ENCODE results near the gene PA2G4. TPM values are rescaled to one million over a fixed set of nuclear protein-coding genes. Genes with fewer than 3 reads are reported as not detected.

PA2G4 gene
- total RNA-seq, 1 experiment from 2014 or later = 451 TPM

- in situ Hi-C loops (cut with HindIII; ENCODE audit: low sequenced_read_pairs) = no loop called here
- DNase-seq (ENCODE audit: low spot score) = no peak
Measured at GRCh38 chr12:56160894-56161689, 56.7 kb downstream of the PA2G4 start.

DNA sequence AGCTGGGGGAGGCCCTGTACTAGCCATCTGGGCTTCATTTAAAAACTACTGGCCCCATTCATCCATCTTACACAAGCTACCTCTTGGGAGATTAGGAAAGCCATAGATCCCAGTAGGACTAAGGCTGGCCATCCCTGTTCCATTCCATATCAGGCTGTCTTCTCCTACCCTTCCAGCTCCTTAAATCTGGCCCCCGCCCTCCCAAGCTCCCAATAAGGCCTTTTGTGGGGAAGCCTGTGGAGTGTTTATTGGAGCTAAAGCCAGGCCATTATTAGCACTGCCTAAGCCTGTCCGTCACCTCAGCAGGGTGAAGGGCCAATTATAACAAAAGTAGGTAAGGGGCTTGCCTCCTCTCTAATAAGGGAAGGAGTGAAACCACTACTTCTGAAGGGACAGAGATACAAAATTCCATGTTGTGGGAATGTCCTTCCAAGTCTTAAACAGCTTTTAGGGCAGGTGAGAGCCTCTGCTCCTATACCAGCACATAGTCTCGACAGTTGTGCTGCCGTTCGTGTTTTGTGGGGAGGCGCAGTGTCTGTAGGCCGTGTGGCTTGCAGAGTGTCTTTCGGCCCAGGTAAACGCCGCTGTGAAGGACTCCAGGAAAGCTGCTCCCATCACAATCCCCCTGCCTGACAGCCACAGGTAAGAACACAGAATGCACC is 57.5 kb downstream of the PA2G4 start:
- in situ Hi-C loops (cut with HindIII; ENCODE audit: low sequenced_read_pairs) = no loop called here
- DNase-seq (ENCODE audit: low spot score) = no peak

GRCh38 chr12:56162468-56163290 is 58.3 kb downstream of the PA2G4 start:
- in situ Hi-C loops (cut with HindIII; ENCODE audit: low sequenced_read_pairs) = no loop called here
- no peak for DNase-seq (ENCODE audit: low spot score)

Other genes starting within 250 kb of the PA2G4 start
- 93.9 and 119 TPM in 2 replicates for gene PYM1, start 176.7 kb upstream of the PA2G4 start, total RNA-seq (2014; rRNA removed; shearing (Covaris generic))
- gene DGKA, start 173.4 kb upstream of the PA2G4 start, total RNA-seq (2014; rRNA removed; shearing (Covaris generic)) = 3.6 and 9.7 TPM in 2 replicates
- 22.2 and 27.9 TPM in 2 replicates for gene PMEL, start 138.5 kb upstream of the PA2G4 start, total RNA-seq (2014; rRNA removed; shearing (Covaris generic))
- gene CDK2, start 137.7 kb upstream of the PA2G4 start, total RNA-seq (2014; rRNA removed; shearing (Covaris generic)) = 44.7 and 52.3 TPM in 2 replicates
- gene RAB5B, start 130.5 kb upstream of the PA2G4 start, total RNA-seq (2014; rRNA removed; shearing (Covaris generic)) = 16.9 and 22.1 TPM in 2 replicates
- 39.8 and 50.2 TPM in 2 replicates for gene SUOX, start 107.3 kb upstream of the PA2G4 start, total RNA-seq (2014; rRNA removed; shearing (Covaris generic))
- 0.54 and 4.4 TPM in 2 replicates for gene IKZF4, start 83.5 kb upstream of the PA2G4 start, total RNA-seq (2014; rRNA removed; shearing (Covaris generic))
- 1,383 and 1,581 TPM in 2 replicates for gene RPS26, start 62.6 kb upstream of the PA2G4 start, total RNA-seq (2014; rRNA removed; shearing (Covaris generic))
- gene ERBB3, start 24.4 kb upstream of the PA2G4 start, total RNA-seq (2014; rRNA removed; shearing (Covaris generic)) = 4.3 and 17.4 TPM in 2 replicates
- 3,225 and 5,126 TPM in 2 replicates for gene RPL41, start 12.1 kb downstream of the PA2G4 start, total RNA-seq (2014; rRNA removed; shearing (Covaris generic))
- 2.9 and 3.3 TPM in 2 replicates for gene ZC3H10, start 13.7 kb downstream of the PA2G4 start, total RNA-seq (2014; rRNA removed; shearing (Covaris generic))
- gene ESYT1, start 23.7 kb downstream of the PA2G4 start, total RNA-seq (2014; rRNA removed; shearing (Covaris generic)) = 108 and 114 TPM in 2 replicates
- 115 and 166 TPM in 2 replicates for gene MYL6B, start 48.0 kb downstream of the PA2G4 start, total RNA-seq (2014; rRNA removed; shearing (Covaris generic))
- 1,669 and 1,953 TPM in 2 replicates for gene MYL6, start 53.8 kb downstream of the PA2G4 start, total RNA-seq (2014; rRNA removed; shearing (Covaris generic))
- gene SMARCC2, start 84.9 kb downstream of the PA2G4 start, total RNA-seq (2014; rRNA removed; shearing (Covaris generic)) = 10.5 and 18.4 TPM in 2 replicates
- 66.6 and 71.6 TPM in 2 replicates for gene RNF41, start 117.4 kb downstream of the PA2G4 start, total RNA-seq (2014; rRNA removed; shearing (Covaris generic))
- 20.2 and 33.0 TPM in 2 replicates for gene NABP2, start 119.8 kb downstream of the PA2G4 start, total RNA-seq (2014; rRNA removed; shearing (Covaris generic))
- gene SLC39A5, start 125.5 kb downstream of the PA2G4 start, total RNA-seq (2014; rRNA removed; shearing (Covaris generic)) = not detected in 2 replicates
- gene ANKRD52, start 153.8 kb downstream of the PA2G4 start, total RNA-seq (2014; rRNA removed; shearing (Covaris generic)) = 6.2 and 9.0 TPM in 2 replicates
- gene COQ10A, start 162.4 kb downstream of the PA2G4 start, total RNA-seq (2014; rRNA removed; shearing (Covaris generic)) = 22.3 and 24.2 TPM in 2 replicates
- 56.9 and 64.5 TPM in 2 replicates for gene CS, start 195.8 kb downstream of the PA2G4 start, total RNA-seq (2014; rRNA removed; shearing (Covaris generic))
- gene CNPY2, start 211.4 kb downstream of the PA2G4 start, total RNA-seq (2014; rRNA removed; shearing (Covaris generic)) = 153 and 218 TPM in 2 replicates
- gene PAN2, start 229.4 kb downstream of the PA2G4 start, total RNA-seq (2014; rRNA removed; shearing (Covaris generic)) = 16.9 and 18.0 TPM in 2 replicates
- gene IL23A, start 234.3 kb downstream of the PA2G4 start, total RNA-seq (2014; rRNA removed; shearing (Covaris generic)) = 1.3 and 5.3 TPM in 2 replicates